ENCODE measurements around the gene TMEM121B.
A peak's percentile ranks its signal among the peaks of the same experiment; 100 is the strongest.

The TMEM121B gene

GRCh38 chr22:17137861-17138425, 16.8 kb upstream of the TMEM121B start:
- no peak for DNase-seq

GRCh38 chr22:17137170-17137569, 16.0 kb upstream of the TMEM121B start:
- no peak for DNase-seq

GRCh38 chr22:17135153-17135760, 14.1 kb upstream of the TMEM121B start:
- no peak for DNase-seq

- DNase-seq, result no peak
These were observed 12.0 kb upstream of the TMEM121B start for GRCh38 chr22:17133137-17133536.

- DNase-seq, result no peak
These were observed 11.0 kb upstream of the TMEM121B start for GRCh38 chr22:17132112-17132511.

DNA sequence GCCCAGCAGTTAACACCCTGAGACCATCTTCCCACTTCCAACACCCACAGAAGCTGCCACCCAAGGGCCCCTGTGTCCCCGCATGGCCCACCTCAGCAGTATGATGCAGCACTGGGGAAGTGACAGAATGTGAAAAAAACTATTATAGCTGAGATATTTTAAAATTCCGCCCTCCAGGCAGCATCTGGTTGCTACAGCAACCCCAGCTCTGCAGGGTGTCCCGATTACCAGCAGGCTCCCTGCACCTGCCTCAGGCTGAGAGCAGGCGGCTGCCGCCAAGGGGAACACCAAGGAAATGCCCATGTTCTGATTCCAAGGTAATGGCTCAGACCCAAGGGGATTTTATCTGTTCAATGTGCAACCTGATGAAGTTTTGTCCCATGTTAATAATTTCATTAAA, 10.5 kb upstream of the TMEM121B start:
- no peak for DNase-seq

- DNase-seq, result no peak
These were observed 9.0 kb upstream of the TMEM121B start for GRCh38 chr22:17130199-17130598.

GRCh38 chr22:17120711-17121232, 388 bp downstream of the TMEM121B start:
- DNase-seq, result no peak

- peak; percentile 62 to 63 for DNase-seq
These were observed 879 bp downstream of the TMEM121B start for GRCh38 chr22:17120281-17120680.

- DNase-seq, result peak in 1 of 2 donors; percentile 25
These were observed 1.5 kb downstream of the TMEM121B start for GRCh38 chr22:17119481-17120202.

DNA sequence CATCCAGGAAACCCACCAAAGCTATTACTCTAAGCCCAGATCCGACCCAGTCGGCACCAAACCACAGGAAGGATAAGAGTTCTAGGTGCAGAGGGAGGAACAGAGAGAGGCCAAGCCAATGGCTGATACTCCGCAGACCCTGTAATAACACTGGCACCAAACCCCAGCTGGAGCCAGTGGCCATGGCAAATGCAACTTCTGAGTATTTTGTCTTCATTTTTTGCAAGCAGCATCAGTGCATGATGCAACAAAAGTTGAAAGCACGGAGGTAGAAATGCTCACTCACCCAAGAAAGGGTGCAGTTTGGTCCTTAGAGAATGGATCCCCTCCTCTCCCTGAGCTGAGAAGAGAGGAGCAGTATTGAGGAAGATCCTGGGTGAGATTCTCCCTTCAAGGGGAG, 2.8 kb downstream of the TMEM121B start:
- no peak for DNase-seq

DNA sequence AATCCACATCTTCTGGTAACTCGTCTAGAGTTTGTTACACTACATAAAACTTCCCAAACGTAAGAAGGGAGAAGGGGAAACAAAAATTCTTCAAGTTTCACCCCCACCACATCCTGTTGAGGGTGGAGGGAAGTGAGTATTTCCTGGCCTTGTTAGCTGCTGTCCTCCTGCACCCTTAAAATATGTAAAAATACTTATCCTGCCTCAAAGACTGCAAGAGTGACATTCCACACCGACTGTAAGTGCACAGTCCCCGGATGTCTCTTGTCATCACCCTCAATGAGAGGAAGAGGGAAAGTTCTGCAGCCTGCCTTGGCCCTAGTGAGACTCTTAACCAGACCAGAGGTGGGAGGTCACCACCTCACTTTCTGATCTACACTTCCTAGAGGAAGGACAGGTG, 3.3 kb downstream of the TMEM121B start:
- DNase-seq, result no peak

DNA sequence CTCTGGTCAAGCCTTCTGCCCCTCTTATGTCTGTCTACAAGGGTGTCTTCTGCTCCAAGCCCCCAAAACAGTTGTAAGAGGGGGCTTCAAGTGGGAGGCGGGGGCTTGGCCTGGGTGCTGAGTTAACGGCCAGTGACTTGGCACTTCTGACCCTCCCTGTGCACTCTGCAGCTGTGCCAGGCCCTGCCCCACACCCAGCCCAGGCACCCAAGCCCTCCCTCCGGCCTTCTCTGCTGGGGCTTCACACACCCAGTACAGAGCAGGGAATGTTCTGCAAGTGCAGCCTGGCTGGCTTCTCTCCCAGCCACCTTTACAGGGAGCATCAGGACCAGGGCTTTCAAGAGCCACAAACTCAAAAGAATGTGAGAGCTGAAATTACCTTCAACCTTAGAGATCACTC, 3.8 kb downstream of the TMEM121B start:
- no peak for DNase-seq

DNA sequence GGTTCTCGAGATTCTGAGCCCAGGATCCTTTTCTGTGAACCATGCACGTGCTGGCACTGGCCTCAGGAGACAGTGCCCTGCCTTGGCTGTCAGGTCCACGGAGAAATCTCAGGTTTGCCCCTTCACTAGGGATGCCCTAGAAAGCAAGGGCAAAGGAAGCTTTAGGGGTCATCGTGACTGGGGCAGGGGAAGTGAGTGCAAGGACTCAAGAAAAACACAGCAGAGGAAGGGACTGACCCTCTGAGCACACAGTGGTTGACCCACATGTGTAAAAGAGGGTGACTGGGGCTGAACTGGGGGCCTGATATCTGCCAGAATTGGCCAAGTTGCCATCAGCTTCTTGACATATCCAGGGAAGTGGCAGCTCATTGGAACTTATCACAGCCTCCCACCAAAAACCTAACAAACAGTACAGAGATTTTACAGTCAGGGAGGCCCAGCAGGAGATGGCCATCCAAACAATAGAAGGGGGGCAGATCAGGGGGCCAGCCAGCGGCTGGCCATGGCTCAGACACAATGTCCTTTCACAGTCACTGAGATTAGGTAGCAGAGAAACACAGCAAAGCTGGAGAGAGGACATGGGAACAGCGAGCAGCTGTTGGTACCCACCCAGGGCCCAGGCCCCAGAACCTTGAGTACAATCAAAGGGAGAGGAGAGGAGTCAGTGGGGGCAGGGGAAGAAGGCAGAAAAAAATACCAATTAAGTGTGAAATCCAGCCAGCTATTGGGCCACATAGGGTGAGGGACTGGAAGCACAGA, 4.4 kb downstream of the TMEM121B start:
- DNase-seq, result no peak

- DNase-seq, result no peak
These were observed 5.1 kb downstream of the TMEM121B start for GRCh38 chr22:17115945-17116565.

DNA sequence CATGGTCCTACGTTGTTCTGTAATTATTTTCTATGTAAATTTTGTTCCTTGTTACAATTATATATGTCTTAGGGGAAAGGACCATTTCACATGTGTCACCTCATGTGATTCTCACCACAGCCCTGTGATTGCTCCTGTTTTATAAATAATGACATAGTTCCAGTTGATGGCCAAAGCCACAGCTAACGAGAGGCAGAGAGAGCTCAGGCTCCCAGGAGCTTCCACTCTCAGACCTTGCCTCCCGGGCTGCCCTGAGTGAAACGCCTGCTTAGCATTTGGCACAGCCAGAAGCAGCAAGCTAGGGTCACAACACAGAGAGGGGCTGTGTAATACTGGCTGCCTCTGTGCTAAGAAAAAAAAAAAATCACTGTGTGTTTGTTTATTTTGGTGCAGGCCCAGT, 5.9 kb downstream of the TMEM121B start:
- no peak for DNase-seq

- DNase-seq, result no peak
These were observed 6.3 kb downstream of the TMEM121B start for GRCh38 chr22:17114898-17115235.

DNA sequence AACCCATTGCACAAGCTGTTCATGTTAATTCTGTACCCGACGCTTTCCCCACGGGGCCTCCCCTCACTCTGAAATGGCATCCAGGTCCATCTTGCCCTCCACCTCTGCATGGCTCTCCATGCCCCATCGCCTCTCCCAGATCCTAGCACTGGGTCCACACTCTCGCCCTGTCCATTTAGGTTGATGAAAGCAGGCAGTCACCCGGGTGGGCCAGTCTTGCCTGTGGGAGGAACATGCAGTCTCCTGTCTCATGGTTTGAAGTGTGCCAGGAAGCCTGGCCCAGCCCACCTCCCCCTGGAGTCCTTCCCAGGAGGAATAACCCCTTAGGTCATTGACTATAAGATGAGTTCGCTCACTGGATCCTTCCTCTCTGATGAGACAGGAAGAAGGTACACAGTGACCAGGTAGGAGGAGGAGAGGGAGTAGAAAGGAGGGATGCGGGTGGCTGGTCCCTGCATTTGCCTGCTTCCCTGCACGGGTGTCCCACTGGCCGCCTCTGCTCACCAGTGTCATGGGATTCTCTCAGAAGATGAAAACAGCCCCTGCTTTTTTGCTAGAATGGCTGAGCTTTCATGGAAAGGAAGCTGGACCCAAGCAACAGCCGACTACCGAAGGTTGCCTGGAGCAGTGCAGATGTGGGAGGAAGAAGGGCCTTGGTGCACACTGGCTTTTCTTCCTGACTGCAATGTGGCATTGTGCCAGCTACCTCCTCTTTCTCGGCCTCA, 6.8 kb downstream of the TMEM121B start:
- DNase-seq, result no peak

DNA sequence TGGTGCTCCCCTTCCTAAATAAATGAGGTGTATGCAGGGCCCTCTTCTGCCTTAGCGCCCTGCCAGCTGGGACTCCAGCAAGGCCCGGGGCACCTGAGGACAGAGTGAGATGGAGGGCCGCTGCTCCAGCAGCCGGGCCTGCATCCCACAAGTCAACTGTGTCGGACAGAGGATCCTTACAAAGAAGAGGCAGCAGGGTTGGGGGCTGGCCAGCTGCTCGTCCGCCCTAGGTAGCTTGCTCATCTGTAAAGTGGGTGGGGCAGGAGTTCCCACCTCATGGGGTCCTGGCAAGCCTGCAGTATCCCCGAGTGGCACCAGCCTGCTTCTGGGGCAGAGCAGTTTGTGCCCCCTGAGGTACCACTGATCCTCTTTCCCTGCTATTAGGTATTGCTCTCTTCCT, 7.6 kb downstream of the TMEM121B start:
- no peak for DNase-seq

GRCh38 chr22:17112491-17113042, 8.6 kb downstream of the TMEM121B start:
- no peak for DNase-seq

DNA sequence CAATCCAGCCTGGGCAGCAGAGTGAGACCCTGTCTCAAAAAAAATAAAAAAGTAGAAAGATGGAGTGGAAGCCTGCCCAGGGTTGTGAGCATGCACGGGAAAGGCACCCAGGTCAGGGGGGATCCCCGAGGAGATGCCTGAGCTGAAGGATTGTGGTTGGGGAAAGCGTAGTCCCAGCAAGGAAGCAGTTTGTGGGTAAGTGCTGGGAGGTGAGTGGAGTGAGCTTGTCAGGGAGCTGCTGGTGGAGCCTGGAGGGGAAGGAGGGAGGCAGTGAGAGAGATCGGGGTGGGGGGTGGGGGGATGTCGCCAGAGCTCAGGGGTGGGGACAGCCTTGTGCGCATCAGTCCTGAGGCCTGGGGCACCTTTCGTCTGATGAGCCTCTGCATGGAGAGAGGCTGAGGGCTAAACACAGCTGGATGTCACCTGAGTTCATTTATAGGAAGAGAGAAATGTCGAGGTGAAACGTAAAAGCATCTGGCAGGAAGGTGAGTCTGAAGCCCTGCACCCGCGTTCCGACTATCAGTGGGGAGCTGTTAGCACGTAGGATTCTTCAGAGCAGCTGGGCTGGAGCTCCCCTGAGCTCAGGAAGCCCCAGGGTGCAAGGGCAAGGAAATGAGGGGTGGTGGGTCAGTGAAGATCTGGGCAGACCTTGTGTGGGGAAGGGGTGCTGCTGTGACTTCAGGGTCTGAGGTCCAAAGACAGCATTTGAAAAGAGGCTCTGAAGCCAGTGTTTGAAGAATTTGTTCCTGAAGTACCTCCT, 10.2 kb downstream of the TMEM121B start:
- DNase-seq, result no peak

All from CD4-positive, alpha-beta T cell treated with Interleukin-1 beta for 1 hour (primary cell).